ENCODE data around the gene GFOD2. TPM values are rescaled to one million over a fixed set of nuclear protein-coding genes. Genes with fewer than 3 reads are reported as not detected.

Gene GFOD2
- total and polyA plus RNA-seq, 2 experiments from 2014 or later: 19.3 to 34.3 TPM

GRCh38 chr16:67679935-67680897 is 38.9 kb downstream of the GFOD2 start (continued):
- TF ChIP-seq, protein P1, sequence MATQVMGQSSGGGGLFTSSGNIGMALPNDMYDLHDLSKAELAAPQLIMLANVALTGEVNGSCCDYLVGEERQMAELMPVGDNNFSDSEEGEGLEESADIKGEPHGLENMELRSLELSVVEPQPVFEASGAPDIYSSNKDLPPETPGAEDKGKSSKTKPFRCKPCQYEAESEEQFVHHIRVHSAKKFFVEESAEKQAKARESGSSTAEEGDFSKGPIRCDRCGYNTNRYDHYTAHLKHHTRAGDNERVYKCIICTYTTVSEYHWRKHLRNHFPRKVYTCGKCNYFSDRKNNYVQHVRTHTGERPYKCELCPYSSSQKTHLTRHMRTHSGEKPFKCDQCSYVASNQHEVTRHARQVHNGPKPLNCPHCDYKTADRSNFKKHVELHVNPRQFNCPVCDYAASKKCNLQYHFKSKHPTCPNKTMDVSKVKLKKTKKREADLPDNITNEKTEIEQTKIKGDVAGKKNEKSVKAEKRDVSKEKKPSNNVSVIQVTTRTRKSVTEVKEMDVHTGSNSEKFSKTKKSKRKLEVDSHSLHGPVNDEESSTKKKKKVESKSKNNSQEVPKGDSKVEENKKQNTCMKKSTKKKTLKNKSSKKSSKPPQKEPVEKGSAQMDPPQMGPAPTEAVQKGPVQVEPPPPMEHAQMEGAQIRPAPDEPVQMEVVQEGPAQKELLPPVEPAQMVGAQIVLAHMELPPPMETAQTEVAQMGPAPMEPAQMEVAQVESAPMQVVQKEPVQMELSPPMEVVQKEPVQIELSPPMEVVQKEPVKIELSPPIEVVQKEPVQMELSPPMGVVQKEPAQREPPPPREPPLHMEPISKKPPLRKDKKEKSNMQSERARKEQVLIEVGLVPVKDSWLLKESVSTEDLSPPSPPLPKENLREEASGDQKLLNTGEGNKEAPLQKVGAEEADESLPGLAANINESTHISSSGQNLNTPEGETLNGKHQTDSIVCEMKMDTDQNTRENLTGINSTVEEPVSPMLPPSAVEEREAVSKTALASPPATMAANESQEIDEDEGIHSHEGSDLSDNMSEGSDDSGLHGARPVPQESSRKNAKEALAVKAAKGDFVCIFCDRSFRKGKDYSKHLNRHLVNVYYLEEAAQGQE (IDR thresholded peaks at IDR 0.05; ENCODE audit: unreplicated experiment): no peak
- TF ChIP-seq EZH2 (IDR thresholded peaks at IDR 0.05; ENCODE audit: low read depth, unreplicated experiment) (no peak), ZNF114 (CRISPR knock-in tag; IDR thresholded peaks at IDR 0.05) (no peak), POLR2AphosphoS5 (IDR thresholded peaks at IDR 0.05; ENCODE audit: low read depth) (no peak), EZH2phosphoT487 (IDR thresholded peaks at IDR 0.05; ENCODE audit: unreplicated experiment) (no peak)
- TF ChIP-seq, protein P2, sequence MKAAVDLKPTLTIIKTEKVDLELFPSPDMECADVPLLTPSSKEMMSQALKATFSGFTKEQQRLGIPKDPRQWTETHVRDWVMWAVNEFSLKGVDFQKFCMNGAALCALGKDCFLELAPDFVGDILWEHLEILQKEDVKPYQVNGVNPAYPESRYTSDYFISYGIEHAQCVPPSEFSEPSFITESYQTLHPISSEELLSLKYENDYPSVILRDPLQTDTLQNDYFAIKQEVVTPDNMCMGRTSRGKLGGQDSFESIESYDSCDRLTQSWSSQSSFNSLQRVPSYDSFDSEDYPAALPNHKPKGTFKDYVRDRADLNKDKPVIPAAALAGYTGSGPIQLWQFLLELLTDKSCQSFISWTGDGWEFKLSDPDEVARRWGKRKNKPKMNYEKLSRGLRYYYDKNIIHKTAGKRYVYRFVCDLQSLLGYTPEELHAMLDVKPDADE (IDR thresholded peaks at IDR 0.05): no peak

DNA sequence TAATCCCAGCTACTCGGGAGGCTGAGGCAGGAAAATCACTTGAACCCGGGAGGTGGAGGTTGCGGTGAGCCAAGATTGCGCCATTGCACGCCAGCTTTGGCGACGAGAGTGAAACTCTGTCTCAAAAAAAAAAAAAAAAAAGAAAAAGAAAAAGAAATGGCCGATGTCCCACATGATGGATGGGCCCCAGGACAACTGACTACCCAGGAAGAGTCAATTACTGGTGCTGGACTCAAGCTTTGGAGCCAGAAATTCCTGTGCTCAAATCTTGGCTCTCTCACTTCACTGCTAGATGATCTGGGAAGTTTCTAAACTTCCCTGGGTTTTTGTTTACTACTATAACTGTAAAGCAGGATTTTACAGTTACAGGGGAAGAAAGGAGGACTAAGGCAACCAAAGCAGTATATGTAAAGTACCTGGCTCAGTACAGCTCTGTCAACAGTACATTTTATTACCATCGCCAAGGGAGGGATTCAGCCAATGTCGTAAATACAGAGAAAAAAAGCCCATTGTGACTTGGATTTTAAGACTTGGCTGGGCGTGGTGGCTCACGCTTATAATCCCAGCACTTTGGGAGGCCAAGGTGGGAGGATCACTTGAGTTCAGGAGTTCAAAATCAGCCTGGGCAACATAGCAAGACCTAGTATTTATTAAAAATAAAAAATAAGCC is 40.6 kb downstream of the GFOD2 start:
- peaks cover 12% of the 10 kb centered on the region for H4K20me1 ChIP-seq (replicated peaks; ENCODE audit: insufficient read depth)
- Mint-ChIP-seq H3K27me3 (ENCODE audit: insufficient read depth, low read depth, poor library complexity) (peaks cover 13% of the 10 kb centered on the region), H3K36me3 (ENCODE audit: low read depth) (peaks cover 5% of the 10 kb centered on the region; the same call in 1 of the 3 replicates), H3K4me1 (0 out of 3 replicates have a peak, but pooled peaks cover 3% of the 10 kb centered on the region), H3K9me3 (no peaks in the 10 kb centered on the region), H3K4me3 (no peak overlapping the region), H3K27ac (no peak overlapping the region)
- no peaks in the 10 kb centered on the region; the same call in 1 of the 2 replicates for H3K36me3 ChIP-seq (ENCODE audit: insufficient read depth)
- DNase-seq (ENCODE audit: low spot score) (no peak), ATAC-seq (no peak)
- no peaks in the 10 kb centered on the region for H3K4me1 ChIP-seq (ENCODE audit: insufficient read depth)
- no peaks in the 10 kb centered on the region for H3K9me2 ChIP-seq (ENCODE audit: insufficient read depth)
- no peak overlapping the region for H3K4me3 ChIP-seq
- H3F3A ChIP-seq (replicated peaks; ENCODE audit: low read depth): no peaks in the 10 kb centered on the region
- H3K4me2 ChIP-seq: no peak overlapping the region
- H3K27me3 ChIP-seq (ENCODE audit: insufficient read depth): no peaks in the 10 kb centered on the region
- H3K79me2 ChIP-seq (replicated peaks; ENCODE audit: insufficient read depth): no peaks in the 10 kb centered on the region
- TF ChIP-seq, protein P2 (IDR thresholded peaks at IDR 0.05): no peak
- TF ChIP-seq ZNF331 (CRISPR knock-in tag; IDR thresholded peaks at IDR 0.05; ENCODE audit: low read depth): no peak
- TF ChIP-seq POLR2AphosphoS5 (IDR thresholded peaks at IDR 0.05; ENCODE audit: low read depth): no peak
- TF ChIP-seq NANOG (IDR thresholded peaks at IDR 0.05; ENCODE audit: borderline replicate concordance): no peak
- TF ChIP-seq STAT1 (IDR thresholded peaks at IDR 0.05; ENCODE audit: unreplicated experiment): no peak
- no peak for TF ChIP-seq EZH2 (IDR thresholded peaks at IDR 0.05; ENCODE audit: low read depth, unreplicated experiment)
- TF ChIP-seq, protein P1 (IDR thresholded peaks at IDR 0.05; ENCODE audit: unreplicated experiment): no peak
- no peak for TF ChIP-seq ZNF114 (CRISPR knock-in tag; IDR thresholded peaks at IDR 0.05)
- H3K27ac ChIP-seq (ENCODE audit: low read depth): peak overlapping the region; percentile 51
- no peak overlapping the region for H2AFZ ChIP-seq

All from GM23338 (cell line).